ENCODE results near the gene DGLUCY.

The DGLUCY gene

DNA sequence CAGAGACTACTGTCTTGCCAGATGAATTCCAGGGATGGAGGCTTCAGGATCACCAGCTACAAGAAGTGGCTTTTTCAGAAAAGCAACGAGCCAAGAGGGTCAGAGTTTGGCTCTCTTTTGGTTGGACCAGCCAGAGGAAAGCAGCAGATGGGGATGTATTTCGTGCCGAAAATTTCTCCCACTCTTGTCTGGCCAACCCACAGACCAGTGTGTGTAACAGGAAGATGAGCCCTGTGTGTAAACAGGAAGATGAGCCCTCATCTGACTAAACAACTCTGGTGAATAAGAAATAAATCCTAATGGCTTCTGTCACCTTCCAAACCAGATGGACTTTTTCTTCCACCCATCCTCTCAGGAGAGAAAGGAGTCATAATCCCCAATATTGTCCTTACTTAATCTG, 117.6 kb downstream of the DGLUCY start:
- no peak overlapping the region for H3K27ac ChIP-seq
- no peak for TF ChIP-seq CTCF (IDR thresholded peaks at IDR 0.05; ENCODE audit: low read depth, low read length, missing control alignments)
- no peak for DNase-seq
- in situ Hi-C loops (cut with HindIII; ENCODE audit: low pct_ligation_motif_present, low sequenced_read_pairs): no loop called here
- H3K4me3 ChIP-seq (ENCODE audit: low read depth, low read length): no peak overlapping the region
- no peaks in the 10 kb centered on the region for H3K27me3 ChIP-seq (replicated peaks)
- no peaks in the 10 kb centered on the region for H3K36me3 ChIP-seq (replicated peaks)

GRCh38 chr14:91232052-91232451, 118.2 kb downstream of the DGLUCY start:
- in situ Hi-C loops (cut with HindIII; ENCODE audit: low pct_ligation_motif_present, low sequenced_read_pairs): no loop called here
- no peak for DNase-seq
- H3K4me3 ChIP-seq (ENCODE audit: low read depth, low read length): no peak overlapping the region
- H3K27ac ChIP-seq: no peak overlapping the region
- TF ChIP-seq CTCF (IDR thresholded peaks at IDR 0.05; ENCODE audit: low read depth, low read length, missing control alignments): no peak
- no peaks in the 10 kb centered on the region for H3K27me3 ChIP-seq (replicated peaks)
- H3K36me3 ChIP-seq (replicated peaks): no peaks in the 10 kb centered on the region

DNA sequence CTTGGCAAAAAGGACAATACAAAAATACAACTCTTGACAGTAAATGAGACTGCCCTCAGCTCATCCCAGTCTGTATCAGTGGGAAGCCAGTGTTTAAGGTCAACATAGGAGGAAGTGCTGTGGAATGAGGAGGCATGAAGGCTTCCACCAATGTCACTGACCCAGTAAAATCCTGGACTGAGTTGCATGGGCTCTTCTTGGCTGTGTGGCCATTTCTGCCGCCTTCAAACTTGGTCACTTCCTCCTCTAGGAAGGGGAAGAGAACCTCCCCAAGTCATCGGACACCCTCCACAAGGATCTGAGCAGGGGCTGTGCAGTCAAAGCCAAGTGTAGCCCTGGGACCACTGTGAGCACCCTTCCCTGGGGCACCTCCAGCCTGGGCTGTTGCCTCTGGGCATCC, 118.7 kb downstream of the DGLUCY start:
- TF ChIP-seq CTCF (IDR thresholded peaks at IDR 0.05; ENCODE audit: low read depth, low read length, missing control alignments): no peak
- no peaks in the 10 kb centered on the region for H3K27me3 ChIP-seq (replicated peaks)
- H3K27ac ChIP-seq: no peak overlapping the region
- no peaks in the 10 kb centered on the region for H3K36me3 ChIP-seq (replicated peaks)
- H3K4me3 ChIP-seq (ENCODE audit: low read depth, low read length): no peak overlapping the region
- in situ Hi-C loops (cut with HindIII; ENCODE audit: low pct_ligation_motif_present, low sequenced_read_pairs): no loop called here
- DNase-seq: no peak

DNA sequence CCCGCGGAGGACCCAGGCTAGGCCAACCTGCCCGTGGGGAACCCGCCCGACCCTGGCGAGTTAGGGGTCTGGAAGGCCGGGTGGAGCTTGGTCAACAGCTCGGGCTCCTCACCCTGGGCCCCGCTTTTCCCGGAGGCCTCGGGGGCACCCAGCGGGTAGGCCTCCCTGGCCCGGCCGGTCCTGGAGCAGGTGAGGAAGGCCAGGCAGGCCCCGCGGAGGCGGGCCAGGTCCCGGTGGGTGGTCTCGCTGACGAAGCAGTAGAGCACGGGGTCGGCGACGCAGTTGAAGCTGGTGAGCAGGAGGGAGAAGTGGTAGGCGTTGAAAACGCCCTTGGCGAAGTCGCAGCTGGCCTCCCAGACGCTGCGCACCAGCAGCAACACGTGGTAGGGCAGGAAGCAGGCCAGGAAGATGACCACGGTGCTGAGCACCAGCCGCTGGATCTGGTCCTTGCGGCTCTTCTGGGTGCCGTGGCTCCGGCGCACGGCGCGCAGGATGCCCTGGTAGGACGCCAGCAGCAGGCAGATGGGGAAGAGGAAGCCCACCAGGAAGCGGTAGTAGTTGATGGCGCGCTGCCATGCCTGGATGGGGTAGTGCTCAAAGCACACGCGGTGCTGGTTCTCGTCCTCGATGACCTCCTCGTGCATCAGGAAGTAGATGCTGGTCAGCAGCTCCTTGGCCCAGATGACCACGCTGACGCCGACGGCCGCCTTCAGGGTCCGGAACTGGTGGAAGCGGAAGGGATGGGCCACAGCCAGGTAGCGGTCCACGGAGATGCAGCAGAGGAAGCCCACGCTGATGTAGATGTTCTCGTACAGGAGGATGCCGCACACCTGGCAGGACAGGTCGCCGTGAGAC, 120.3 kb downstream of the DGLUCY start:
- no peak for TF ChIP-seq CTCF (IDR thresholded peaks at IDR 0.05; ENCODE audit: low read depth, low read length, missing control alignments)
- Histone ChIP-seq H3K27me3 (replicated peaks) (no peaks in the 10 kb centered on the region), H3K27ac (no peak overlapping the region), H3K36me3 (replicated peaks) (no peaks in the 10 kb centered on the region), H3K4me3 (ENCODE audit: low read depth, low read length) (no peak overlapping the region)
- in situ Hi-C loops (cut with HindIII; ENCODE audit: low pct_ligation_motif_present, low sequenced_read_pairs): no loop called here
- no peak for DNase-seq

DNA sequence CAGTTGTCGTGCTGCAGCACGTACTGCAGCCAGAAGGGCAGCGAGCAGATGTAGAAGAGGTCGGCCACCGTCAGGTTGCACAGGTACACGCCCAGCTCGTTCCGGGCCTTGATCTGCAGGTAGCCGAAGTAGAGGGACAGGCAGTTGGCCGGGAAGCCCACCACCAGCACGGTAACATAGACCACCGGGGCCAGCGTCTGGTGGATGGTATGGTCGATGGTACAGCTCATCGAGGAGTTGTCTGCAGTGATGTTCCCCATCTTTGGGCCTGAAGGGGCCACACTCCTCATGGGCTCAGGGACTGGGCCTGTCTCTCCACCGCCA, 120.9 kb downstream of the DGLUCY start:
- no peak overlapping the region for H3K27ac ChIP-seq
- in situ Hi-C loops (cut with HindIII; ENCODE audit: low pct_ligation_motif_present, low sequenced_read_pairs): no loop called here
- DNase-seq: no peak
- TF ChIP-seq CTCF (IDR thresholded peaks at IDR 0.05; ENCODE audit: low read depth, low read length, missing control alignments): no peak
- H3K4me3 ChIP-seq (ENCODE audit: low read depth, low read length): no peak overlapping the region
- no peaks in the 10 kb centered on the region for H3K27me3 ChIP-seq (replicated peaks)
- no peaks in the 10 kb centered on the region for H3K36me3 ChIP-seq (replicated peaks)

DNA sequence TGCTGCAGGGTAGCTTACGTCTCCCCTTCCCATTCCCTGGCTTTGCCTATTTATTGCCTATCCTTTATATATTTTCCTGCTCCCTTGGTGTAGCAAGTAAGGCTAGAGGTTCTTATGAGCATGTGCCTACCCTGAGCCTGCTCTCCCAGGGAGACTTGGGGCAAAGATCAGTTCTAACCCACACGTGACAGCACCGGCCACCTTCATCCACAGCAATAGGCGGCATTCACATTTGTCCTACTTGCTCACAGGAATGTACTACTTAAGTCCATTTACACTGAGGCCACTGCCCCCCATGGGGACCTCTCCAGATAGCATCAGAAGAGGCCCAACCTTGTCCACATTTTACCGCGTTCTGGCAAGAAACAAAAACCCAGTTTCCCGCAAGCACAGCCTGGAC, 122.0 kb downstream of the DGLUCY start:
- no peak overlapping the region for H3K4me3 ChIP-seq (ENCODE audit: low read depth, low read length)
- TF ChIP-seq CTCF (IDR thresholded peaks at IDR 0.05; ENCODE audit: low read depth, low read length, missing control alignments): no peak
- H3K36me3 ChIP-seq (replicated peaks): no peaks in the 10 kb centered on the region
- in situ Hi-C loops (cut with HindIII; ENCODE audit: low pct_ligation_motif_present, low sequenced_read_pairs): no loop called here
- no peak overlapping the region for H3K27ac ChIP-seq
- no peak for DNase-seq
- no peaks in the 10 kb centered on the region for H3K27me3 ChIP-seq (replicated peaks)

Measured in brain microvascular endothelial cell (primary cell).